Fibroblast of villous mesenchyme (primary cell): Measurements from ENCODE around the gene CREB3L1. TPM values are rescaled to one million over a fixed set of nuclear protein-coding genes. Genes with fewer than 3 reads are reported as not detected.

ENCODE experiments used
- DNase-seq: peaks from one replicate; pipeline ENCODE4 v3.0.0-alpha.2; 2010; ENCODE audit warnings: low read depth
- H3K4me3 ChIP-seq: 2 replicates; pipeline ENCODE4 v1.5.1; 2011; ENCODE audit warnings: low read depth, mild to moderate bottlenecking, low read length
- CTCF ChIP-seq: IDR thresholded peaks from 2 replicates; pipeline ENCODE4 v1.5.1; 2012; ENCODE audit warnings: low read depth, mild to moderate bottlenecking, low read length; ENCODE audit not compliant: insufficient read depth
- total RNA-seq: library from RNA; depleted of rRNA; stranded (reverse); fragments of >200 nt; gene quantifications from 2 replicates; pipeline ENCODE4 v1.2.3, GENCODE V29; 2012

CREB3L1 gene
- total RNA-seq, 1 donor, result 40.6 TPM

DNA sequence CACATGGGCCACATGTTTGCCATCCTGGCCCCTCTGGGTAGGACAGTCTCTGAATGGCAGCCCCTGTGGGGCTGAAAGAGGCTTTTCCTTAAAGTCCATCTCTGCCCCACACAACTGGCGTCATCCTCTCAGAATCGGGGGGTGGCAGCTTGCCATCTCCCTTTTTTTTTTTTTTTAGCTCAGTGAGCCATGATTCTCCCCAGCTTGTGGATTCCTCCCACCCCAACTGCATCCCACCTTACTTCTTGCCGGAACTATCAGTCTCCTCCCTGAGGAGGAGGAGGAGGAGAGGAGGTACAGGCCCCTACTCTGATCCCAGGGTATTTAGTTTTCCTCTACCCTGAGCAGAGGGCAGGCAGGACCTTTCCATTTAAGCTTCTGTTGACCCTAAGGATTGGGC, 73.2 kb downstream of the CREB3L1 start:
- DNase-seq, result no peak
- no peak for TF ChIP-seq CTCF
- H3K4me3 ChIP-seq, result no peak overlapping the region

- TF ChIP-seq CTCF, result no peak
- H3K4me3 ChIP-seq, result no peak overlapping the region
- DNase-seq, result no peak
Observed at GRCh38 chr11:46351148-46351547, 73.7 kb downstream of the CREB3L1 start.

DNA sequence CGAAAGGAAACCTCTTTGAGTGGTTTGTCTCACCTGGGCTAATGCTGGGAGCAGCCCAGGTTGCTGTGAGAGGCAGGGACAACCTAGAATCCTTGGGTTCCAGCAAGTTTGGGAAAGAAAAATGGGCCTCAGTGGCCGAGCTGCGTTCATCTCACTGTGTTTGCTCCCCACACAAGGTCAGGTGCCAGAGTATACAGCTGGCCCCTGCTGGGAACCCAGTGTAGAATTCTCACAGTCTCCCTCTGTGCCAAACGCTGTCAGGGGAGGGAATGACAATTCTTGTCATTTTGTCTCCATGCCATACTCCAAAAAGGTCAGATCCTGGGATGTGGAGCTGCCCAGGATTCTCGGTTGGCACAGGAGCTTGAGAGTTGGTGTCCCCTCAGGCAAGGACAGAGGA, 74.1 kb downstream of the CREB3L1 start:
- no peak for TF ChIP-seq CTCF
- DNase-seq, result no peak
- H3K4me3 ChIP-seq, result no peak overlapping the region

DNA sequence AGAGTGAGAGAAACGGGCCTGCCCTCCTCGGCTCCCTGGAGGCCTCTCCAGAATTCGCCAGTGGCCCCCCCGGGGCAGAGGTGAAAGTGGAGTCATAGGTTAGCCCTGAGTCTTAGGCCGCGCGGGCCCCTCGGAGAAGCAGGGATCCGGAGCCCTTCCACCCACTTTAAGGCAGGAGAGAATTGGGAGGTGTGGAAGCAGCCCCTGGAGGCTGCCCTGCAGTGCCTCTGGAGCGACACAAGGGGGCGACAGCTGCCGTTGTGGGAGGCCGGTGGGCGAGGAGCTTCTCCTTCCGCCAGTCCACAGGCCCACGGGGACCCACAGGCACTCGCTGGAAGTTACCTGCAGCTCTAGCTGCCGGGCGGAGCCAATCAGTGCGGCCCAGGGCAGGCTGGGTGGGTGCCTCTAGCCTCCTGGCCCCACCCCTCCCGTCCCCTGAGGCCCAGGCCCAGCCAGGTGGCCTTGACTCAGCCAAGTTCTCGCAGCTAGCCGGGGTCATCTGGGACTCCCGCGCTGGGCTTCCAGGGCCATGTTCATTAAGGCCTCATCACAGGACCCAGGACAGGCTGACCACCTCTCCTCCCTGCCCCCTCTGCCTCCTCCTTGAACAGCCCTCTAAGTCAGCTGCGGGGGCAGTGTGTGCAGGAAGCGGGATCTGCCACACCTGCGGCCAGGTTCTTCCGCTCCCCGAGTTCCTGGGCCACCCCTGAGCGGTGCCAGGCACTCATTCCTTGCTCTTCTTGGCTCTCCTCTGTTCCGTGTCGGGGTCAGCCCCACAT, 74.8 kb downstream of the CREB3L1 start:
- TF ChIP-seq CTCF, result peak; percentile 95
- H3K4me3 ChIP-seq, result no peak overlapping the region
- no peak for DNase-seq

- TF ChIP-seq CTCF, result no peak
- no peak for DNase-seq
Observed at GRCh38 chr11:46353698-46354097, 76.2 kb downstream of the CREB3L1 start.

DNA sequence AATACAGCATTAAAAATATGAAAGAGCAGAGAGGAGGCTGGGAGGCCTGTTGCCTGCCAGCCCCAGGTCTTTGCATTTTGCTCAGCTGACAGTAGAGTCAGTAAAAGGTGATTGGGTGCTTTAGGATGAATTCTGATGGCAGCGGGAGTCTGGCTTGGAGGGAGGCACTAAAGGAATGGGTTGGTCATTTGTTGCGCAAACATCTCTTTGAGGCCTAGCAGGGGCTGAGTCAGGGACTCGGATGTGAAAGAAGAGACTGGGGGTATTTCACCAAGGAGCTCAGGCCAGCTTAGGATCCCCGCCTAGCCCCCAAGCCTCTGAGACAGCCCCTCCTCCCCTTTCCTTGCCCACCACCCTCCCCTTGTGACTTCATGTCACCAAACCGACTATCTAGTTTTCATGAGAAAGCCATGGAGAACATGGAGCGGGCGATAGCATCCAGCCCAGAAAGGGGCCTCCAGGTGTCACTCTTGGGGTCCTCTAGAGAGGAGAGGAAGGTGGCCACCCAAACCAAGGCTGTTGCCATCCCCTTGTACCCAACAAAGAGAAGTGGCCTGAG, 79.5 kb downstream of the CREB3L1 start:
- H3K4me3 ChIP-seq, result no peak overlapping the region
- TF ChIP-seq CTCF, result no peak
- peak; percentile 82 for DNase-seq

More at GRCh38 chr11:46353698-46354097, 76.2 kb downstream of the CREB3L1 start:
- H3K4me3 ChIP-seq, result no peak overlapping the region
